K562 (cell line): ENCODE data around the gene GALNT12. TPM values are rescaled to one million over a fixed set of nuclear protein-coding genes. Genes with fewer than 3 reads are reported as not detected.
A peak's percentile ranks its signal among the peaks of the same experiment; 100 is the strongest.

ENCODE experiments used
- CBFA2T3 ChIP-seq: fragments of 450-650 bp; IDR thresholded peaks from 2 replicates; pipeline ENCODE4 v1.6.1; 2017
- CEBPZ ChIP-seq: fragments of 150-350 bp; IDR thresholded peaks from 2 replicates; pipeline ENCODE4 v1.6.1; 2014; ENCODE audit warnings: low read depth, mild to moderate bottlenecking, low read length, borderline replicate concordance
- E2F6 ChIP-seq, 2 experiments: IDR thresholded peaks; 2 replicates each; pipeline ENCODE4 v1.6.1; 2011; ENCODE audit warnings: borderline replicate concordance in 1 of 2, control low read depth in 1 of 2, low read depth in 1 of 2, low read length in 1 of 2, mild to moderate bottlenecking in 1 of 2, mixed read lengths in 1 of 2, moderate library complexity in 1 of 2; ENCODE audit not compliant: insufficient read depth in 1 of 2, insufficient read length in 1 of 2, poor library complexity in 1 of 2, severe bottlenecking in 1 of 2; ENCODE audit errors: extremely low read depth in 1 of 2
- GATA2 ChIP-seq: sonication (generic); formaldehyde crosslinking; IDR thresholded peaks from 2 replicates; pipeline ENCODE4 v1.4.0; 2020; ENCODE audit warnings: mild to moderate bottlenecking, missing genetic modification reagents
- HEY1 ChIP-seq: fragments of 250-450 bp; sonication (Bioruptor Pico); IDR thresholded peaks from 2 replicates; pipeline ENCODE4 v1.5.0; 2020; ENCODE audit warnings: mild to moderate bottlenecking, moderate library complexity, borderline replicate concordance
- HMG20A ChIP-seq: fragments of 450-650 bp; formaldehyde crosslinking; conservative IDR thresholded peaks from 2 replicates; pipeline ENCODE4 v1.4.0; 2020; ENCODE audit warnings: mild to moderate bottlenecking, mixed read lengths
- HOXB6 ChIP-seq: fragments of 250-450 bp; sonication (Bioruptor Pico); IDR thresholded peaks from 2 replicates; pipeline ENCODE4 v1.5.1; 2022; ENCODE audit warnings: mild to moderate bottlenecking, borderline replicate concordance
- KLF13 ChIP-seq: fragments of 450-650 bp; IDR thresholded peaks from 2 replicates; pipeline ENCODE4 v1.6.1; 2016; ENCODE audit warnings: missing genetic modification characterization, low read depth, mild to moderate bottlenecking, missing compliant biosample characterization, moderate library complexity, borderline replicate concordance
- MAFF ChIP-seq: IDR thresholded peaks from 2 replicates; pipeline ENCODE4 v1.6.1; 2012; ENCODE audit warnings: low read length, improper control_type of control experiment
- ZFP36 ChIP-seq: fragments of 150-350 bp; IDR thresholded peaks from 2 replicates; pipeline ENCODE4 v1.6.1; 2018; ENCODE audit warnings: low read length, low read depth; ENCODE audit not compliant: partially characterized antibody
- ZNF174 ChIP-seq: fragments of 250-450 bp; sonication (Bioruptor Pico); IDR thresholded peaks from 2 replicates; pipeline ENCODE4 v1.4.0; 2020; ENCODE audit warnings: mild to moderate bottlenecking
- ZNF239 ChIP-seq: fragments of 250-450 bp; sonication (Bioruptor Pico); IDR thresholded peaks from 2 replicates; pipeline ENCODE4 v1.4.0; 2020; ENCODE audit warnings: mild to moderate bottlenecking
- ZNF354B ChIP-seq: fragments of 250-450 bp; sonication (Bioruptor Pico); IDR thresholded peaks from 2 replicates; pipeline ENCODE4 v1.4.0; 2020
- ZNF408 ChIP-seq: fragments of 250-450 bp; sonication (Bioruptor Pico); IDR thresholded peaks from 2 replicates; pipeline ENCODE4 v1.4.0; 2020; ENCODE audit warnings: low read depth, mild to moderate bottlenecking, moderate library complexity
- ZNF668 ChIP-seq: fragments of 250-450 bp; sonication (Bioruptor Pico); IDR thresholded peaks from 2 replicates; pipeline ENCODE4 v1.8.0; 2022; ENCODE audit warnings: mild to moderate bottlenecking, inconsistent platforms
- polyA plus RNA-seq, 8 experiments: library from polyadenylated mRNA; depleted of rRNA in 4 of 8; stranded (reverse) in 5 of 8; unstranded in 3 of 8; fragments of >200 nt; fragmentation: Nextera tagmentation in 2 of 8; fragmentation: Illumina TruSeq in 1 of 8; extraction: Ambion mirVana in 2 of 8; extraction: Trizol in 1 of 8; gene quantifications; 2 replicates each; pipeline versions ENCODE4 v1.2.1 to v1.2.3, GENCODE V29; 2011 to 2014; ENCODE audit warnings: inconsistent platforms in 1 of 8, missing spikeins in 1 of 8
- total RNA-seq, 7 experiments: library from RNA; depleted of rRNA in 6 of 7; stranded (reverse); fragments of >200 nt in 6 of 7; fragmentation: Illumina TruSeq in 2 of 7; extraction: Trizol in 2 of 7; gene quantifications; 2 replicates each; pipeline versions ENCODE4 v1.2.1 to v1.2.3, GENCODE V29; 2011 to 2021; ENCODE audit warnings: low replicate concordance in 1 of 7
- TF ChIP-seq, protein P1 (sequence below): fragments of 250-450 bp; sonication (Bioruptor Pico); IDR thresholded peaks from 2 replicates; pipeline ENCODE4 v1.4.0; 2020

Gene GALNT12
- total and polyA plus RNA-seq, 9 of the 15 experiments (the other 6 are each of a cell fraction or from before 2014, with no cell fraction given): 29.7 to 82.9 (median 44.2) TPM

- TF ChIP-seq E2F6 (IDR thresholded peaks at IDR 0.05; ENCODE audit: borderline replicate concordance in 1 of 2, extremely low read depth in 1 of 2, insufficient read depth in 1 of 2, insufficient read length in 1 of 2, low read depth in 1 of 2, low read length in 1 of 2, poor library complexity in 1 of 2, severe bottlenecking in 1 of 2) (no peak), ZNF408 (CRISPR knock-in tag) (no peak), MAFF (no peak), ZNF239 (CRISPR knock-in tag) (peak; percentile 93), ZNF354B (CRISPR knock-in tag) (peak; percentile 86), CBFA2T3 (no peak), HOXB6 (CRISPR knock-in tag) (0 out of 2 replicates have a peak, but pooled peaks have one; percentile 62), ZNF668 (CRISPR knock-in tag) (peak; percentile 98), HMG20A (peak; percentile 76; the same call in 1 of the 2 replicates), KLF13 (tag) (peak; percentile 80), CEBPZ (no peak), GATA2 (no peak), ZNF174 (CRISPR knock-in tag) (peak; percentile 89), ZFP36 (no peak), HEY1 (0 out of 2 replicates have a peak, but pooled peaks have one; percentile 77)
- TF ChIP-seq, protein P1, sequence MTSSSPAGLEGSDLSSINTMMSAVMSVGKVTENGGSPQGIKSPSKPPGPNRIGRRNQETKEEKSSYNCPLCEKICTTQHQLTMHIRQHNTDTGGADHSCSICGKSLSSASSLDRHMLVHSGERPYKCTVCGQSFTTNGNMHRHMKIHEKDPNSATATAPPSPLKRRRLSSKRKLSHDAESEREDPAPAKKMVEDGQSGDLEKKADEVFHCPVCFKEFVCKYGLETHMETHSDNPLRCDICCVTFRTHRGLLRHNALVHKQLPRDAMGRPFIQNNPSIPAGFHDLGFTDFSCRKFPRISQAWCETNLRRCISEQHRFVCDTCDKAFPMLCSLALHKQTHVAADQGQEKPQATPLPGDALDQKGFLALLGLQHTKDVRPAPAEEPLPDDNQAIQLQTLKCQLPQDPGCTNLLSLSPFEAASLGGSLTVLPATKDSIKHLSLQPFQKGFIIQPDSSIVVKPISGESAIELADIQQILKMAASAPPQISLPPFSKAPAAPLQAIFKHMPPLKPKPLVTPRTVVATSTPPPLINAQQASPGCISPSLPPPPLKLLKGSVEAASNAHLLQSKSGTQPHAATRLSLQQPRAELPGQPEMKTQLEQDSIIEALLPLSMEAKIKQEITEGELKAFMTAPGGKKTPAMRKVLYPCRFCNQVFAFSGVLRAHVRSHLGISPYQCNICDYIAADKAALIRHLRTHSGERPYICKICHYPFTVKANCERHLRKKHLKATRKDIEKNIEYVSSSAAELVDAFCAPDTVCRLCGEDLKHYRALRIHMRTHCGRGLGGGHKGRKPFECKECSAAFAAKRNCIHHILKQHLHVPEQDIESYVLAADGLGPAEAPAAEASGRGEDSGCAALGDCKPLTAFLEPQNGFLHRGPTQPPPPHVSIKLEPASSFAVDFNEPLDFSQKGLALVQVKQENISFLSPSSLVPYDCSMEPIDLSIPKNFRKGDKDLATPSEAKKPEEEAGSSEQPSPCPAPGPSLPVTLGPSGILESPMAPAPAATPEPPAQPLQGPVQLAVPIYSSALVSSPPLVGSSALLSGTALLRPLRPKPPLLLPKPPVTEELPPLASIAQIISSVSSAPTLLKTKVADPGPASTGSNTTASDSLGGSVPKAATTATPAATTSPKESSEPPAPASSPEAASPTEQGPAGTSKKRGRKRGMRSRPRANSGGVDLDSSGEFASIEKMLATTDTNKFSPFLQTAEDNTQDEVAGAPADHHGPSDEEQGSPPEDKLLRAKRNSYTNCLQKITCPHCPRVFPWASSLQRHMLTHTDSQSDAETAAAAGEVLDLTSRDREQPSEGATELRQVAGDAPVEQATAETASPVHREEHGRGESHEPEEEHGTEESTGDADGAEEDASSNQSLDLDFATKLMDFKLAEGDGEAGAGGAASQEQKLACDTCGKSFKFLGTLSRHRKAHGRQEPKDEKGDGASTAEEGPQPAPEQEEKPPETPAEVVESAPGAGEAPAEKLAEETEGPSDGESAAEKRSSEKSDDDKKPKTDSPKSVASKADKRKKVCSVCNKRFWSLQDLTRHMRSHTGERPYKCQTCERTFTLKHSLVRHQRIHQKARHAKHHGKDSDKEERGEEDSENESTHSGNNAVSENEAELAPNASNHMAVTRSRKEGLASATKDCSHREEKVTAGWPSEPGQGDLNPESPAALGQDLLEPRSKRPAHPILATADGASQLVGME: peak; percentile 95
These were observed 44.4 kb downstream of the GALNT12 start (continued) for GRCh38 chr9:98851730-98852459.
